Measurements from ENCODE around the gene LASP1NB.

DNA sequence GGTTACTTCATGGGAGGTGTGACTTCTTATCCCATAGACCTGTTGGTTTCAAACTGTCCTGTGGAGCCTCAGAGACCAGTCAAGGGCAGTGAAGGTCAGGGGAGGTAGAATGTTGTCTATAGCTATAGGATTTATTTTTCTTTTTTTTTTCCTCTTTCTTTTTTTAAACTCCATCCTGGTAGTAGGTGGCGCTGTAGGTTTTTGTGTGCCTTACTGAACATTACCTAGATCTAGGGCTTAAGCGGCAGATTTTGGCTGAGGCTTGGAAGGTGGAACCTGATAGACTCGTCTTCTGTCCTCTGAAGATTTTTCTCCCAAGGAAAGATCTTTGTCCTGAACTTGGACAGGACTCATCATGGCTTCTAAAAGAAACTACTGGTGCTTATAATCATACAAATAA, 8.2 kb upstream of the LASP1NB start:
- TF ChIP-seq, protein P1, sequence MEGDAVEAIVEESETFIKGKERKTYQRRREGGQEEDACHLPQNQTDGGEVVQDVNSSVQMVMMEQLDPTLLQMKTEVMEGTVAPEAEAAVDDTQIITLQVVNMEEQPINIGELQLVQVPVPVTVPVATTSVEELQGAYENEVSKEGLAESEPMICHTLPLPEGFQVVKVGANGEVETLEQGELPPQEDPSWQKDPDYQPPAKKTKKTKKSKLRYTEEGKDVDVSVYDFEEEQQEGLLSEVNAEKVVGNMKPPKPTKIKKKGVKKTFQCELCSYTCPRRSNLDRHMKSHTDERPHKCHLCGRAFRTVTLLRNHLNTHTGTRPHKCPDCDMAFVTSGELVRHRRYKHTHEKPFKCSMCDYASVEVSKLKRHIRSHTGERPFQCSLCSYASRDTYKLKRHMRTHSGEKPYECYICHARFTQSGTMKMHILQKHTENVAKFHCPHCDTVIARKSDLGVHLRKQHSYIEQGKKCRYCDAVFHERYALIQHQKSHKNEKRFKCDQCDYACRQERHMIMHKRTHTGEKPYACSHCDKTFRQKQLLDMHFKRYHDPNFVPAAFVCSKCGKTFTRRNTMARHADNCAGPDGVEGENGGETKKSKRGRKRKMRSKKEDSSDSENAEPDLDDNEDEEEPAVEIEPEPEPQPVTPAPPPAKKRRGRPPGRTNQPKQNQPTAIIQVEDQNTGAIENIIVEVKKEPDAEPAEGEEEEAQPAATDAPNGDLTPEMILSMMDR (IDR thresholded peaks at IDR 0.05): no peak
- no peak for TF ChIP-seq POLR2A (IDR thresholded peaks at IDR 0.05)

Data from right lobe of liver (tissue), 4 donors.